PC-9 (cell line): Measurements from ENCODE around the gene USP37. TPM values are rescaled to one million over a fixed set of nuclear protein-coding genes. Genes with fewer than 3 reads are reported as not detected.

Source experiments
- BruUV-seq: library from RNA; stranded (reverse); fragments of 400-500 nt; replicated peaks from 2 replicates; lab custom pipeline; 2021; lab: Mats Ljungman, UMichigan
- CTCF ChIA-PET: fragments of 300-600 bp; sonication (Branson Sonifier 250); formaldehyde crosslinking; loops from one replicate; lab custom pipeline; 2022; ENCODE audit warnings: antibody characterized with exemption; lab: Charles Lee
- POLR2A ChIA-PET: fragments of 300-600 bp; sonication (Branson Sonifier 250); formaldehyde crosslinking; loops from one replicate; lab custom pipeline; 2022; ENCODE audit warnings: antibody characterized with exemption; ENCODE audit not compliant: unreplicated experiment; lab: Charles Lee
- DNase-seq, 2 experiments: peaks; one replicate each; pipeline versions ENCODE4 v3.0.0 to v3.0.0-alpha.2; 2015 to 2022; ENCODE audit warnings: mixed read lengths in 1 of 2
- H2AFZ ChIP-seq: fragments of 200-600 bp; sonication (generic); 2 replicates; pipeline ENCODE4 v1.8.1; 2017; ENCODE audit warnings: antibody characterized with exemption
- H3F3A ChIP-seq: fragments of 200-600 bp; sonication (generic); 2 replicates; pipeline ENCODE4 v1.8.1; 2017; ENCODE audit warnings: antibody characterized with exemption, mild to moderate bottlenecking, low read depth; ENCODE audit not compliant: insufficient read depth
- H3K27ac ChIP-seq: fragments of 200-600 bp; sonication (generic); 2 replicates; pipeline ENCODE4 v1.6.1; 2016; ENCODE audit warnings: mixed run types
- H3K27me3 ChIP-seq: fragments of 200-600 bp; sonication (generic); 2 replicates; pipeline ENCODE4 v1.6.1; 2016; ENCODE audit warnings: low read depth, mixed run types; ENCODE audit not compliant: insufficient read depth
- H3K36me3 ChIP-seq: fragments of 200-600 bp; sonication (generic); 2 replicates; pipeline ENCODE4 v1.6.1; 2016; ENCODE audit warnings: low read depth, mixed run types
- H3K4me1 ChIP-seq: fragments of 200-600 bp; sonication (generic); replicated peaks from 2 replicates; pipeline ENCODE4 v1.6.1; 2016; ENCODE audit warnings: mixed run types; ENCODE audit not compliant: insufficient read depth
- H3K4me2 ChIP-seq: fragments of 200-600 bp; sonication (generic); 2 replicates; pipeline ENCODE4 v1.6.1; 2017; ENCODE audit warnings: mixed run types
- H3K4me3 ChIP-seq: fragments of 200-600 bp; sonication (generic); 2 replicates; pipeline ENCODE4 v1.6.1; 2016; ENCODE audit warnings: mixed run types
- H3K79me2 ChIP-seq: fragments of 200-600 bp; sonication (generic); 2 replicates; pipeline ENCODE4 v1.6.1; 2017; ENCODE audit warnings: low read depth, mixed run types
- H3K9me2 ChIP-seq: fragments of 200-600 bp; sonication (generic); 2 replicates; pipeline ENCODE4 v1.8.1; 2017; ENCODE audit warnings: mild to moderate bottlenecking; ENCODE audit not compliant: insufficient read depth
- H3K9me3 ChIP-seq: fragments of 200-600 bp; sonication (generic); 2 replicates; pipeline ENCODE4 v1.8.1; 2016; ENCODE audit warnings: low read depth; ENCODE audit not compliant: insufficient read depth
- H4K20me1 ChIP-seq: fragments of 200-600 bp; sonication (generic); 2 replicates; pipeline ENCODE4 v1.8.1; 2017; ENCODE audit not compliant: insufficient read depth
- CTCF ChIP-seq: fragments of 200-600 bp; sonication (generic); conservative IDR thresholded peaks from 2 replicates; pipeline ENCODE4 v1.6.1; 2017; ENCODE audit warnings: mixed run types, antibody characterized with exemption, mild to moderate bottlenecking, moderate library complexity
- EZH2 ChIP-seq: fragments of 200-600 bp; sonication (generic); IDR thresholded peaks from 2 replicates; pipeline ENCODE4 v1.8.0; 2017; ENCODE audit warnings: antibody characterized with exemption, low read depth
- intact Hi-C: fragments of 100-400 bp; cut with micrococcal nuclease; formaldehyde crosslinking; loops from one replicate; pipeline ENCODE4 v1.10.0; 2022; ENCODE audit not compliant: unreplicated experiment
- total RNA-seq: library from RNA; stranded (reverse); gene quantifications from 2 replicates; pipeline ENCODE4 v1.2.3, GENCODE V29; 2021

USP37 gene
- total RNA-seq, 1 experiment from 2014 or later: 15.4 TPM

- TF ChIP-seq EZH2 (no peak), CTCF (no peak)
- Histone ChIP-seq H3K9me2 (no peaks in the 10 kb centered on the region), H3K4me2 (no peak overlapping the region), H3K36me3 (no peaks in the 10 kb centered on the region), H3K4me3 (no peak overlapping the region), H3K27ac (no peak overlapping the region), H3F3A (peaks cover 50% of the 10 kb centered on the region), H3K9me3 (no peaks in the 10 kb centered on the region), H3K79me2 (no peaks in the 10 kb centered on the region), H3K4me1 (peaks cover 55% of the 10 kb centered on the region), H2AFZ (no peak overlapping the region), H3K27me3 (no peaks in the 10 kb centered on the region), H4K20me1 (no peaks in the 10 kb centered on the region)
- ChIA-PET POLR2A (interaction anchor here (0.7 kb wide), 1 partner anchor 41 kb away, joined by 4 read pairs; no protein-coding TSS in a partner anchor), CTCF (no interaction called here)
- no peak for DNase-seq
- no TSS peak for BruUV-seq
- intact Hi-C loops: no loop called here
Measured at GRCh38 chr2:218447072-218447471, 121.1 kb downstream of the USP37 start.

- TF ChIP-seq CTCF (no peak), EZH2 (no peak)
Measured at GRCh38 chr2:218446547-218446946, 121.6 kb downstream of the USP37 start.

GRCh38 chr2:218445602-218446001 is 122.5 kb downstream of the USP37 start:
- POLR2A ChIA-PET: no interaction called here
- intact Hi-C loops: loop anchor here (2.0 kb wide), 1 partner anchor 39 kb away; no protein-coding TSS in a partner anchor
- CTCF ChIA-PET: no interaction called here

More at GRCh38 chr2:218446547-218446946, 121.6 kb downstream of the USP37 start:
- Histone ChIP-seq H4K20me1 (no peaks in the 10 kb centered on the region), H2AFZ (no peak overlapping the region), H3K4me1 (peaks cover 55% of the 10 kb centered on the region), H3K9me2 (no peaks in the 10 kb centered on the region), H3K4me3 (no peak overlapping the region), H3K79me2 (no peaks in the 10 kb centered on the region), H3K36me3 (no peaks in the 10 kb centered on the region), H3K27ac (no peak overlapping the region), H3K9me3 (no peaks in the 10 kb centered on the region), H3F3A (peaks cover 50% of the 10 kb centered on the region), H3K27me3 (no peaks in the 10 kb centered on the region), H3K4me2 (no peak overlapping the region)
- BruUV-seq: no TSS peak
- ChIA-PET CTCF (no interaction called here), POLR2A (no interaction called here)
- DNase-seq: no peak
- intact Hi-C loops: no loop called here

More at GRCh38 chr2:218445602-218446001, 122.5 kb downstream of the USP37 start:
- Histone ChIP-seq H4K20me1 (no peaks in the 10 kb centered on the region), H3K9me3 (no peaks in the 10 kb centered on the region), H3K4me3 (no peak overlapping the region), H3K9me2 (no peaks in the 10 kb centered on the region), H3F3A (peaks cover 50% of the 10 kb centered on the region), H3K36me3 (no peaks in the 10 kb centered on the region), H3K27me3 (no peaks in the 10 kb centered on the region), H3K4me1 (peaks cover 55% of the 10 kb centered on the region), H3K4me2 (peak overlapping the region; percentile 43), H2AFZ (no peak overlapping the region), H3K79me2 (no peaks in the 10 kb centered on the region), H3K27ac (no peak overlapping the region)
- TF ChIP-seq CTCF (no peak), EZH2 (no peak)
- peak in 1 of 2 experiments; percentile 43 for DNase-seq
- BruUV-seq: no TSS peak
